Activated CD8-positive, alpha-beta memory T cell treated with anti-CD3 and anti-CD28 coated beads for 48 hours (primary cell): ENCODE data around the gene AFAP1L2.

ENCODE experiments used
- DNase-seq, 3 experiments: peaks; one replicate each; pipeline ENCODE4 v3.0.0-alpha.2; 2020; ENCODE audit warnings: low read depth in 2 of 3, low spot score in 2 of 3

AFAP1L2 gene

GRCh38 chr10:114295393-114295792 lies 108.9 kb downstream of the AFAP1L2 start:
- no peak for DNase-seq

- DNase-seq: no peak
Measured at GRCh38 chr10:114294549-114294948, 109.8 kb downstream of the AFAP1L2 start.

- DNase-seq: no peak
Measured at GRCh38 chr10:114293075-114293474, 111.2 kb downstream of the AFAP1L2 start.

GRCh38 chr10:114291516-114291915 lies 112.8 kb downstream of the AFAP1L2 start:
- DNase-seq: no peak

GRCh38 chr10:114291076-114291475 lies 113.2 kb downstream of the AFAP1L2 start:
- DNase-seq: no peak

- no peak for DNase-seq
Measured at GRCh38 chr10:114290038-114290437, 114.3 kb downstream of the AFAP1L2 start.

- DNase-seq: no peak
Measured at GRCh38 chr10:114289096-114289436, 115.2 kb downstream of the AFAP1L2 start.

- no peak for DNase-seq
Measured at GRCh38 chr10:114288424-114289095, 115.7 kb downstream of the AFAP1L2 start.

GRCh38 chr10:114286921-114287320 lies 117.4 kb downstream of the AFAP1L2 start:
- DNase-seq: no peak

- no peak for DNase-seq
Measured at GRCh38 chr10:114285961-114286441, 118.3 kb downstream of the AFAP1L2 start.

GRCh38 chr10:114284346-114285071 lies 119.8 kb downstream of the AFAP1L2 start:
- no peak for DNase-seq

GRCh38 chr10:114283535-114284234 lies 120.6 kb downstream of the AFAP1L2 start:
- no peak for DNase-seq

GRCh38 chr10:114283091-114283490 lies 121.2 kb downstream of the AFAP1L2 start:
- no peak for DNase-seq

- DNase-seq: no peak
Measured at GRCh38 chr10:114282526-114282925, 121.8 kb downstream of the AFAP1L2 start.

- no peak for DNase-seq
Measured at GRCh38 chr10:114281461-114281860, 122.8 kb downstream of the AFAP1L2 start.

GRCh38 chr10:114281006-114281405 lies 123.3 kb downstream of the AFAP1L2 start:
- DNase-seq: no peak

GRCh38 chr10:114279901-114280644 lies 124.2 kb downstream of the AFAP1L2 start:
- no peak for DNase-seq

- DNase-seq: no peak
Measured at GRCh38 chr10:114279289-114279688, 125.0 kb downstream of the AFAP1L2 start.

- DNase-seq: no peak
Measured at GRCh38 chr10:114278884-114279191, 125.5 kb downstream of the AFAP1L2 start.

GRCh38 chr10:114278140-114278883 lies 126.0 kb downstream of the AFAP1L2 start:
- DNase-seq: no peak

GRCh38 chr10:114276671-114277070 lies 127.6 kb downstream of the AFAP1L2 start:
- no peak for DNase-seq
